HFFc6 (cell line): ENCODE data around the gene TTN. TPM values are rescaled to one million over a fixed set of nuclear protein-coding genes. Genes with fewer than 3 reads are reported as not detected.

ENCODE experiments used
- DNase-seq: peaks from one replicate; pipeline ENCODE4 v3.0.0-alpha.2; 2018
- H3K27ac Mint-ChIP-seq: 2 replicates; pipeline ENCODE4 v1.8.0; 2020; ENCODE audit warnings: mild to moderate bottlenecking, mixed read lengths
- H3K27me3 Mint-ChIP-seq: 2 replicates; pipeline ENCODE4 v1.8.0; 2021; ENCODE audit warnings: mild to moderate bottlenecking, moderate library complexity, mixed read lengths; ENCODE audit not compliant: insufficient read depth
- H3K36me3 Mint-ChIP-seq: 2 replicates; pipeline ENCODE4 v1.8.0; 2021; ENCODE audit warnings: low read depth, mixed read lengths
- H3K4me1 Mint-ChIP-seq: 2 replicates; pipeline ENCODE4 v1.8.0; 2020; ENCODE audit warnings: low read depth, mixed read lengths
- H3K4me3 Mint-ChIP-seq: 2 replicates; pipeline ENCODE4 v1.8.0; 2020; ENCODE audit warnings: mild to moderate bottlenecking, moderate library complexity, mixed read lengths
- H3K9me3 Mint-ChIP-seq: 2 replicates; pipeline ENCODE4 v1.8.0; 2020; ENCODE audit warnings: mild to moderate bottlenecking, mixed read lengths
- total RNA-seq, 6 experiments: library from RNA; stranded (reverse); fragmentation: NEBNext Ultra II Directional; extraction: Animal tissue kit (Norgen Biotek cat#: 25700); gene quantifications; 2 replicates in 1 of 6; 3 replicates in 5 of 6; pipeline ENCODE4 v1.2.3, GENCODE V29; 2021
- TF ChIP-seq, protein P1 (sequence below): fragments of 200-600 bp; sonication (generic); IDR thresholded peaks from 2 replicates; pipeline ENCODE4 v1.5.0; 2021; ENCODE audit warnings: antibody characterized with exemption, mild to moderate bottlenecking

Gene TTN
- total RNA-seq, 6 experiments from 2014 or later: 0.17 to 0.33 (median 0.23) TPM

DNA sequence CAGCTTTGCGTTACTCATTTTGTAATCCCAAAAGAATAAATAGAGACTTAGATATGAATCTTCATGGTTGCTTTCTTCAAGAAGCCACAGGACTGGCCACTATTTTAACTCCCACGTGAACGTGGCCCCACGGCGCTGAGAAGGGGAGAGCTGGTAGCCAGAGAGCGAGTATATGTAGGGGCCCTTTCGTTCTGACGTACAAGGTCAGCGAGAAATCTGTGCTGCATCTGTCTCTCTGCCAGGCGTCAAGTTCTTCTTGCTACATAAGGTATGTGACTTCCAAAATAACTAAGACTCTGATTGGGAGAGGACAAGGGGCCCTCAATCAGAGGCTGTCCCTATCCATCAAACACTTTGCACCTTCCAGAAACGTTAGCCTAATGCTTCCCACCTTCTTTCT lies 177.8 kb downstream of the TTN start:
- TF ChIP-seq, protein P1, sequence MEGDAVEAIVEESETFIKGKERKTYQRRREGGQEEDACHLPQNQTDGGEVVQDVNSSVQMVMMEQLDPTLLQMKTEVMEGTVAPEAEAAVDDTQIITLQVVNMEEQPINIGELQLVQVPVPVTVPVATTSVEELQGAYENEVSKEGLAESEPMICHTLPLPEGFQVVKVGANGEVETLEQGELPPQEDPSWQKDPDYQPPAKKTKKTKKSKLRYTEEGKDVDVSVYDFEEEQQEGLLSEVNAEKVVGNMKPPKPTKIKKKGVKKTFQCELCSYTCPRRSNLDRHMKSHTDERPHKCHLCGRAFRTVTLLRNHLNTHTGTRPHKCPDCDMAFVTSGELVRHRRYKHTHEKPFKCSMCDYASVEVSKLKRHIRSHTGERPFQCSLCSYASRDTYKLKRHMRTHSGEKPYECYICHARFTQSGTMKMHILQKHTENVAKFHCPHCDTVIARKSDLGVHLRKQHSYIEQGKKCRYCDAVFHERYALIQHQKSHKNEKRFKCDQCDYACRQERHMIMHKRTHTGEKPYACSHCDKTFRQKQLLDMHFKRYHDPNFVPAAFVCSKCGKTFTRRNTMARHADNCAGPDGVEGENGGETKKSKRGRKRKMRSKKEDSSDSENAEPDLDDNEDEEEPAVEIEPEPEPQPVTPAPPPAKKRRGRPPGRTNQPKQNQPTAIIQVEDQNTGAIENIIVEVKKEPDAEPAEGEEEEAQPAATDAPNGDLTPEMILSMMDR: no peak
- H3K27ac Mint-ChIP-seq: no peak overlapping the region

DNA sequence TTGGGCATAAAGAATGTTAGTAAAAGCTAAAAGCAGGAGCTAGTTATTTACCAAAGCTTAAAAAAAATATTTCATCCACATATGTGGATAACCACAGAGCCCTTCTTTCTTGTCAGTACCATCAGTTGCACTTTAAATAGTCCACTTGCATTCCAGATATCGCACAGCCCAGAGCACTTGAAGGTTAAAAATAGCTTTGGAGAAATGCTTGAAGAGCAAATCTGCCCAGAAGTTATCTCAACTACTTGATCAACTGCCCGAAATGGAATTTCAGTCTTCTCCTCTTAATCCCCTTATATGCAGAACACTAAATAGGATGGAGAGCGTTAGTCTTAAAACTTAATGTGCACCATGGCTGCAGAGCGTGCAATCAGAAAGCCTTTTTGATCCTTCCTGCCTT lies 178.6 kb downstream of the TTN start:
- DNase-seq: no peak
- no peak overlapping the region for H3K27ac Mint-ChIP-seq
- H3K27me3 Mint-ChIP-seq: peaks cover 8% of the 10 kb centered on the region
- H3K9me3 Mint-ChIP-seq: no peaks in the 10 kb centered on the region
- H3K4me3 Mint-ChIP-seq: no peak overlapping the region
- TF ChIP-seq, protein P1: no peak
- H3K4me1 Mint-ChIP-seq: no peaks in the 10 kb centered on the region
- H3K36me3 Mint-ChIP-seq: no peaks in the 10 kb centered on the region

More for the DNA sequence above, 177.8 kb downstream of the TTN start:
- no peaks in the 10 kb centered on the region for H3K9me3 Mint-ChIP-seq
- H3K27me3 Mint-ChIP-seq: peaks cover 8% of the 10 kb centered on the region
- H3K36me3 Mint-ChIP-seq: no peaks in the 10 kb centered on the region
- DNase-seq: no peak
- no peak overlapping the region for H3K4me3 Mint-ChIP-seq
- no peaks in the 10 kb centered on the region for H3K4me1 Mint-ChIP-seq

DNA sequence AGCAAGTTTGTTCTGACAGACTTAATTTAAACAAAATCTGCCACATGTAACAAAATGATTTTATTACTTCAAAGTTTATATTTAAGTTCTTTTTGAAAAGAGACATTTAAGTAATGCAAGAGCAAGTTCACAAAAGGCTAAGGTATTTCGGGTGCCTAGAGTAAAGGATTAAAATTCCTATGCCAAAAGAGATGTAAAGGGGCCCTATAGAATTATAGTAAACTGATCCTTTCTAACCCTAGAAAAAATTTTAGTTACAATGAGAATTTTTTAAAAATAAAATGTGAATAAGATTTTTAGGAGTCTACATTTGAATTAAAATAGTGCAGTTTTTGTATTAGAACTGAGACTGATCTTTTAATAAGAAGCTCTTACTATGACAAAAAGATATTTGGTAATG lies 179.8 kb downstream of the TTN start:
- H3K4me1 Mint-ChIP-seq: no peaks in the 10 kb centered on the region
- H3K27ac Mint-ChIP-seq: no peak overlapping the region
- H3K36me3 Mint-ChIP-seq: no peaks in the 10 kb centered on the region
- TF ChIP-seq, protein P1: no peak
- H3K9me3 Mint-ChIP-seq: no peaks in the 10 kb centered on the region
- peaks cover 4% of the 10 kb centered on the region for H3K27me3 Mint-ChIP-seq
- H3K4me3 Mint-ChIP-seq: no peak overlapping the region
- DNase-seq: no peak

DNA sequence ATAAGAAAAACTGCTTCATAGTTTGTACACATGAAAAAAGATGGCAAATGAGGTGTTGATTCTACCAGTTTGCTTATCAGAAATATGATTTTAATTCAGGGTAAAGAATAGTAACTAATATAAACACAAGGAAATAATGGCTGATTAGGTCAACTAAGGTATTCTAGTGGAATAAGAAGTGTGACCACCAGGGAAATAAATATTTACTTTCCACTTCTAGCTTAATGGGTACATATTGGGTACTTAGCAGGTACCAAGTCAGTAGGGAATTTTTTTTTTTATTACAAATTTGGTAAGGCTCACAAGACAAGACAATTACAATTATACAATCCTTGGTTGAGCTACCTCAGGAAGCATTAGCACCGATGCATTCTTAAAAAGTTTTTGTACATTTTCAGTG lies 191.3 kb downstream of the TTN start:
- H3K27ac Mint-ChIP-seq: no peak overlapping the region
- no peaks in the 10 kb centered on the region for H3K36me3 Mint-ChIP-seq
- H3K4me3 Mint-ChIP-seq: no peak overlapping the region
- H3K9me3 Mint-ChIP-seq: no peaks in the 10 kb centered on the region
- DNase-seq: no peak
- TF ChIP-seq, protein P1: no peak
- H3K27me3 Mint-ChIP-seq: no peaks in the 10 kb centered on the region
- no peaks in the 10 kb centered on the region for H3K4me1 Mint-ChIP-seq

DNA sequence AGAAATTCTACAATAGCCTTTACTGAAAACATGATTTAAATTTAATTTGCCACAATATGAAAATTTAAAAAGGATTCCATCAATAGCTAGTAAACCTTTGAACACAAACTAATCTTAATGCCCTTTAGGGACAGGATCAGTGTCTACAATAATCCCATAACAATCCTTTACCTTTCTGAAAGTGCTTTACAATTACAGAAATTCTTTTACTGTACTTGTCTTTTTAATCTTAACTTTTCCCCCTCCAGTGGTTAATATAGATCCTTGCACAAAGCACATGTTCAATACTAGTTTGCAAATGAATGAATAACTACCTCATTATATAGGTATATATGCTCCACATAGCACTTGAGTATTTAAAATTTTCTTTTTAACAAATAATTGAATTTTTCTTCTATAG lies 204.3 kb downstream of the TTN start:
- no peaks in the 10 kb centered on the region for H3K4me1 Mint-ChIP-seq
- H3K36me3 Mint-ChIP-seq: no peaks in the 10 kb centered on the region
- peaks cover 4% of the 10 kb centered on the region; the same call in 1 of the 2 replicates for H3K27me3 Mint-ChIP-seq
- H3K27ac Mint-ChIP-seq: no peak overlapping the region
- DNase-seq: no peak
- TF ChIP-seq, protein P1: no peak
- H3K4me3 Mint-ChIP-seq: no peak overlapping the region
- no peaks in the 10 kb centered on the region for H3K9me3 Mint-ChIP-seq

DNA sequence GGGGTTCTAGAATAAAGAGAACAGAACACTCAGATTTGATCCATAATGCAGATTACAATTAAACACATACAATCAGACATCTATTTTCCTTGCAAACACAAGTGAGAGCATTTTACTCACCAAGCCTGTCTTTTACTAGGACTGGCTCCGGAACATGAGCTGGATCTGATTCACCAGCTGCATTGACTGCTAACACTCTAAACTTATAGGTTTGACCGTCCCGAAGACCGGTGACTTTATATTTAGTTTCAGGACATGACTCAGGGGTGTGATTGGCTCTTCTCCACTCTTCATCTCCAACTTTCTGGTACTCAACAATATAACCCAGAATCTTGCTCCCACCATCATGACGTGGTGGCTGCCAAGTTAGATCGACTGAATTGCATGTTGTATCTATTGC lies 214.6 kb downstream of the TTN start:
- H3K27me3 Mint-ChIP-seq: peaks cover 1% of the 10 kb centered on the region; the same call in 1 of the 2 replicates
- no peaks in the 10 kb centered on the region for H3K9me3 Mint-ChIP-seq
- H3K36me3 Mint-ChIP-seq: no peaks in the 10 kb centered on the region
- H3K27ac Mint-ChIP-seq: no peak overlapping the region
- no peak overlapping the region for H3K4me3 Mint-ChIP-seq
- TF ChIP-seq, protein P1: no peak
- no peak for DNase-seq
- H3K4me1 Mint-ChIP-seq: peaks cover 8% of the 10 kb centered on the region; the same call in 1 of the 2 replicates
